Upper lobe of left lung (tissue), 4 donors: ENCODE results near the gene TAGLN2.

Experiments used
- POLR2A ChIP-seq, 4 donors: fragments of 450-650 bp; IDR thresholded peaks; one replicate each; pipeline ENCODE4 v1.5.1; 2016 to 2017; ENCODE audit warnings: antibody characterized with exemption in 4 of 4, mild to moderate bottlenecking in 2 of 4
- TF ChIP-seq, protein P1 (sequence below), 6 experiments: fragments of 450-650 bp in 4 of 6; fragments of 200-600 bp in 2 of 6; sonication (generic) in 2 of 6; IDR thresholded peaks; one replicate each; pipeline ENCODE4 v1.5.1; 2016 to 2019; ENCODE audit warnings: antibody characterized with exemption in 6 of 6

DNA sequence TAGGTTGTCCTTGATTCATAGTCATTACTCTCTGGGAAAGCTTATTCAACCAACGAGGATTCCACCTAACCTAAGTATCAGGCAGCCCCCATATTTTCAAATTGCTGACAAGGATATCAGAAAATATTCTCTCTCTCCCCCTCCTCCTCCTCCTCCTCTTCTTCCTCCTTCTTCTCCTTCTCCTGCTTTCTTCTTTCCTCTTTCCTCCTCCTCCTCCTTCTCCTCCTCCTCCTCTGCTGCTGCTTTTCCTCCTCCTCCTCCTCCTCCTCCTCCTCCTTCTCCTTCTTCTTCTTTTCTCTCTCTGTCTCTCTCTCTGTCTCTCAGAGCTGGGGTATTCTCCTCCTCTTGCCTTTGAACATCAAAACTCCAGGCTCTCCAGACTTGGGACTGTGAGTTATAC lies 22.6 kb upstream of the TAGLN2 start:
- TF ChIP-seq, protein P1, sequence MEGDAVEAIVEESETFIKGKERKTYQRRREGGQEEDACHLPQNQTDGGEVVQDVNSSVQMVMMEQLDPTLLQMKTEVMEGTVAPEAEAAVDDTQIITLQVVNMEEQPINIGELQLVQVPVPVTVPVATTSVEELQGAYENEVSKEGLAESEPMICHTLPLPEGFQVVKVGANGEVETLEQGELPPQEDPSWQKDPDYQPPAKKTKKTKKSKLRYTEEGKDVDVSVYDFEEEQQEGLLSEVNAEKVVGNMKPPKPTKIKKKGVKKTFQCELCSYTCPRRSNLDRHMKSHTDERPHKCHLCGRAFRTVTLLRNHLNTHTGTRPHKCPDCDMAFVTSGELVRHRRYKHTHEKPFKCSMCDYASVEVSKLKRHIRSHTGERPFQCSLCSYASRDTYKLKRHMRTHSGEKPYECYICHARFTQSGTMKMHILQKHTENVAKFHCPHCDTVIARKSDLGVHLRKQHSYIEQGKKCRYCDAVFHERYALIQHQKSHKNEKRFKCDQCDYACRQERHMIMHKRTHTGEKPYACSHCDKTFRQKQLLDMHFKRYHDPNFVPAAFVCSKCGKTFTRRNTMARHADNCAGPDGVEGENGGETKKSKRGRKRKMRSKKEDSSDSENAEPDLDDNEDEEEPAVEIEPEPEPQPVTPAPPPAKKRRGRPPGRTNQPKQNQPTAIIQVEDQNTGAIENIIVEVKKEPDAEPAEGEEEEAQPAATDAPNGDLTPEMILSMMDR (IDR thresholded peaks at IDR 0.05): no peak
- TF ChIP-seq POLR2A (IDR thresholded peaks at IDR 0.05): no peak
